Measurements from ENCODE around the gene PAPOLG.

The PAPOLG gene

DNA sequence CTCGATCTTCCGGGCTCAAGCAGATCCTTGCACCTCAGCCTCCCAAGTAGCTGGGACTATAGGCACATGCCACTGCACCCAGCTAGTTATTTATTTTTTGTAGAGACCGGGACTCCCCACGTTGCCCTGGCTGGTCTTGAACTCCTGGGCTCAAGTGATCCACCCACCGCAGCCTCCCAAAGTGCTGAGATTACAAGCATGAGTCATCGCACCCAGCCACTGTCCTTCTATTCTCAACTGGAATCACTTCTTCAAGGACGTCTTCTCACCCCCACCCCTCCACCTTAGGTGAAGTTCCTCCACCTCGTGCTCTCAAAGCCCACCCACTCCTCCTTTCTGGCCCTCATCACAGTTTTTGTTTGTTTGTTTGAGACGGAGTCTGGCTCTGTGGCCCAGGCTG is 71.3 kb downstream of the PAPOLG start:
- no peaks in the 10 kb centered on the region for H3K36me3 ChIP-seq (replicated peaks)
- H3K4me3 ChIP-seq (ENCODE audit: low read depth, low read length) = no peak overlapping the region
- H3K27me3 ChIP-seq (replicated peaks) = no peaks in the 10 kb centered on the region
- no peak for DNase-seq
- TF ChIP-seq, protein P1, sequence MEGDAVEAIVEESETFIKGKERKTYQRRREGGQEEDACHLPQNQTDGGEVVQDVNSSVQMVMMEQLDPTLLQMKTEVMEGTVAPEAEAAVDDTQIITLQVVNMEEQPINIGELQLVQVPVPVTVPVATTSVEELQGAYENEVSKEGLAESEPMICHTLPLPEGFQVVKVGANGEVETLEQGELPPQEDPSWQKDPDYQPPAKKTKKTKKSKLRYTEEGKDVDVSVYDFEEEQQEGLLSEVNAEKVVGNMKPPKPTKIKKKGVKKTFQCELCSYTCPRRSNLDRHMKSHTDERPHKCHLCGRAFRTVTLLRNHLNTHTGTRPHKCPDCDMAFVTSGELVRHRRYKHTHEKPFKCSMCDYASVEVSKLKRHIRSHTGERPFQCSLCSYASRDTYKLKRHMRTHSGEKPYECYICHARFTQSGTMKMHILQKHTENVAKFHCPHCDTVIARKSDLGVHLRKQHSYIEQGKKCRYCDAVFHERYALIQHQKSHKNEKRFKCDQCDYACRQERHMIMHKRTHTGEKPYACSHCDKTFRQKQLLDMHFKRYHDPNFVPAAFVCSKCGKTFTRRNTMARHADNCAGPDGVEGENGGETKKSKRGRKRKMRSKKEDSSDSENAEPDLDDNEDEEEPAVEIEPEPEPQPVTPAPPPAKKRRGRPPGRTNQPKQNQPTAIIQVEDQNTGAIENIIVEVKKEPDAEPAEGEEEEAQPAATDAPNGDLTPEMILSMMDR (IDR thresholded peaks at IDR 0.05; ENCODE audit: low read depth, low read length, missing control alignments) = no peak
- in situ Hi-C loops (cut with HindIII; ENCODE audit: low pct_ligation_motif_present, low sequenced_read_pairs) = no loop called here
- no peak overlapping the region for H3K27ac ChIP-seq

DNA sequence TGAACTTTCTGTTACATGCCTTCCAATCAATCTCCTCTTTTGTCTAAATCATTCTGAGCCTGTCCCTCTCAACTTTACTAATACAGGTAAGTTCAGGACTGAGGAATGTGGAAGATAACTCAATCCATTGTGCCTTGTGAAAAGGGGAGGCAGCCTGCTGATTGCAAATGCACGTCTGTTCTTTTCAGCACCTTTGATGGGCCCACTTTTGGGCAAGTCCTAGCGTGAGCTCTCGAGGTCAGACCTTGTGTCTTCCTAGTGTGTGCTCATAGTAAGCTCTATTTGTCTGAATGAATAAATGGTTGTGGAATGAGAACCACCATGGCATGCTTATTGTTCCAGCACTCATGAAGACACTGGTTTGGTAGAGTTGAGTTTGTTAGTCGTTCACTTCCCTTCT is 74.9 kb downstream of the PAPOLG start:
- TF ChIP-seq, protein P1 (IDR thresholded peaks at IDR 0.05; ENCODE audit: low read depth, low read length, missing control alignments) = no peak
- H3K4me3 ChIP-seq (ENCODE audit: low read depth, low read length) = no peak overlapping the region
- no peaks in the 10 kb centered on the region for H3K27me3 ChIP-seq (replicated peaks)
- DNase-seq = no peak
- no peak overlapping the region for H3K27ac ChIP-seq
- in situ Hi-C loops (cut with HindIII; ENCODE audit: low pct_ligation_motif_present, low sequenced_read_pairs) = no loop called here
- H3K36me3 ChIP-seq (replicated peaks) = no peaks in the 10 kb centered on the region

DNA sequence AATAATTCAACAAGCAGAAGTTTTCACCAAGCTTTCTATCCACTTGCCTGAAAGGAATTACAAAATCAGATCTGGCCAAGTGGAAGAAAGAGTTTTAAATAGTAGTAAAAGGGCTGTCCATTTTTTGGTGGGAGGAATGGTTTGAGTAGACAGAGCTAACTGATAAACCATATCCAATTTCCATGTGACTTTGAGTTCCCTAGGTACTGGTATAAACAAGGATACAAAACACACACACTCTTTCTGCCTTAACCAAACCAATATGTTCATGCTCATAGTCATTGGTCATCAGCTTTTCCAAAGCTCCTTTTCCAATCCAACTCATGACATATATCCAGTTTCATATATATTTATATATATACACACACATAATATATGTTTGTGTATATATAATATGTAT is 75.9 kb downstream of the PAPOLG start:
- Histone ChIP-seq H3K27ac (no peak overlapping the region), H3K36me3 (replicated peaks) (no peaks in the 10 kb centered on the region), H3K4me3 (ENCODE audit: low read depth, low read length) (no peak overlapping the region), H3K27me3 (replicated peaks) (no peaks in the 10 kb centered on the region)
- TF ChIP-seq, protein P1 (IDR thresholded peaks at IDR 0.05; ENCODE audit: low read depth, low read length, missing control alignments) = no peak
- in situ Hi-C loops (cut with HindIII; ENCODE audit: low pct_ligation_motif_present, low sequenced_read_pairs) = no loop called here
- no peak for DNase-seq

DNA sequence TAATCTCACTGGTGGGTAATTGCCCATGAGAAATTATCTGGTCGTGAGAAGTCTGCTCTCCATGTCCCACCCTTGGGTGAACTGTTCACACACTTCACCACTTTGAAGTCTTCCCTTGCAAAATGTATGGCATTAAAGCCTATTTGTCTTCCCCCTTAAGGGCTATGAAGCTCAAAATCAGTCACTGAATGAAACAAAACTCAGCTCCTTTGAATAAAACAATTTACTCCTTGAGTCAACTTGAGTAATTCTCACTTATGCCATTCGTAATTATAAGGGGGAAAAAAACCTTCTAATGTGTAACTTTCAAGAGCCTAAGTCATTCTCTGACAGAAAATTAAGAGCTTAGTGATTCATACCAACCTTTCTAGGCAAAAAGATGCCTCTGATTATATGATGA is 76.6 kb downstream of the PAPOLG start:
- Histone ChIP-seq H3K4me3 (ENCODE audit: low read depth, low read length) (no peak overlapping the region), H3K27ac (no peak overlapping the region), H3K36me3 (replicated peaks) (no peaks in the 10 kb centered on the region), H3K27me3 (replicated peaks) (no peaks in the 10 kb centered on the region)
- DNase-seq = no peak
- in situ Hi-C loops (cut with HindIII; ENCODE audit: low pct_ligation_motif_present, low sequenced_read_pairs) = no loop called here
- TF ChIP-seq, protein P1 (IDR thresholded peaks at IDR 0.05; ENCODE audit: low read depth, low read length, missing control alignments) = no peak

DNA sequence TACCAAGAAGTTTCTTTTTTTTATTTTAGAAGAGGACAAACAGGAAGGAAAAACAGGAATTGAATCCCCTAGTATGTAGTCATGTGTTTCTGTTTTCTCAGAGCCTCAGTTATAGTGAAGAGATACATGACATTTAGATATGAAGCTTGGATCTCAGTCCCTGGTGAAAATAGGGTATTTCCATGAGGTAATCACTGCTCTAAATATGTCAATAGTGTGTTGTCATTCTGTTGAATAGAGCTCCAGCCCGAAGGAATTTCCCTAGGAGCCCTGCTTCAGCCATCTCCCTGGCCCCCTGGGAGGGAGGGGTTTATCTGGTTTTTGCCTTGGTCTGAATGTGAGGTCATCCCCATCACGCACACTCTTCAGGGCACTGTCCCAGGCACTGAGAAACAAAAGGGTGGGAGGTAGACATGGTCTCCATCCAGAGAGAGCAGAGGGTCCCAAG is 78.2 kb downstream of the PAPOLG start:
- Histone ChIP-seq H3K27me3 (replicated peaks) (no peaks in the 10 kb centered on the region), H3K36me3 (replicated peaks) (no peaks in the 10 kb centered on the region), H3K27ac (no peak overlapping the region), H3K4me3 (ENCODE audit: low read depth, low read length) (no peak overlapping the region)
- no peak for DNase-seq
- in situ Hi-C loops (cut with HindIII; ENCODE audit: low pct_ligation_motif_present, low sequenced_read_pairs) = no loop called here
- TF ChIP-seq, protein P1 (IDR thresholded peaks at IDR 0.05; ENCODE audit: low read depth, low read length, missing control alignments) = no peak

DNA sequence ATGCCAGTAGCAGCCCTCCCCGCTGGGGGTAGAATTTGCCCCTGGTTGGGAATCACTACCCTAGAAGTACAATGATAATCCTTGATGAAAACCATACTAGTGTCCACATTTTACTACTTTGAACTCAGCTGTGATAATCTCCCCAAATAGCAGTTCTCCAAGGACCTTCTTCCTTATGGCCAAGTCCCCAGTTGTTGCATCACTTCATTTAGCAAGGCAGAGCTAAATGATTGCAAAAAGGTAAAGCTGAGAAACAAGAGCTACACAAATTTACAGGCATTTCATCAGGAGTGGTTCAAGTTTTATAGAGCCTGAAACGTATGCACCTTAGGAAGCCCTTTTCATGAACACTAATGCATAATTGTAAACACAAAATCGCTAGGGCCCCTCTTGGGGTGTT is 80.4 kb downstream of the PAPOLG start:
- Histone ChIP-seq H3K27ac (no peak overlapping the region), H3K36me3 (replicated peaks) (no peaks in the 10 kb centered on the region), H3K27me3 (replicated peaks) (no peaks in the 10 kb centered on the region), H3K4me3 (ENCODE audit: low read depth, low read length) (no peak overlapping the region)
- in situ Hi-C loops (cut with HindIII; ENCODE audit: low pct_ligation_motif_present, low sequenced_read_pairs) = no loop called here
- no peak for DNase-seq
- TF ChIP-seq, protein P1 (IDR thresholded peaks at IDR 0.05; ENCODE audit: low read depth, low read length, missing control alignments) = no peak

All from brain microvascular endothelial cell (primary cell).